SJCRH30 (cell line): ENCODE data around the gene SELPLG. TPM values are rescaled to one million over a fixed set of nuclear protein-coding genes. Genes with fewer than 3 reads are reported as not detected.

Experiments
- DNase-seq, 2 experiments: peaks; one replicate each; pipeline ENCODE4 v3.0.0-alpha.2; 2015 to 2020
- H3K27ac ChIP-seq: fragments of 250-450 bp; sonication (Bioruptor Pico); 2 replicates; pipeline ENCODE4 v1.5.1; 2020; ENCODE audit warnings: mild to moderate bottlenecking, moderate library complexity
- H3K27me3 ChIP-seq: fragments of 250-450 bp; sonication (Bioruptor Pico); 2 replicates; pipeline ENCODE4 v1.5.1; 2020; ENCODE audit warnings: mild to moderate bottlenecking, moderate library complexity
- H3K36me3 ChIP-seq: fragments of 250-450 bp; sonication (Bioruptor Pico); 2 replicates; pipeline ENCODE4 v1.5.1; 2020; ENCODE audit warnings: mild to moderate bottlenecking, moderate library complexity
- H3K4me1 ChIP-seq: fragments of 250-450 bp; sonication (Bioruptor Pico); 2 replicates; pipeline ENCODE4 v1.5.1; 2020; ENCODE audit warnings: mild to moderate bottlenecking, moderate library complexity
- H3K4me3 ChIP-seq: fragments of 250-450 bp; sonication (Bioruptor Pico); 2 replicates; pipeline ENCODE4 v1.5.1; 2020; ENCODE audit warnings: mild to moderate bottlenecking, moderate library complexity
- H3K9me3 ChIP-seq: fragments of 250-450 bp; sonication (Bioruptor Pico); replicated peaks from 2 replicates; pipeline ENCODE4 v1.5.1; 2020; ENCODE audit warnings: mild to moderate bottlenecking, moderate library complexity
- total RNA-seq: library from RNA; depleted of rRNA; stranded (reverse); fragments of >200 nt; shearing (Covaris generic); gene quantifications from 2 replicates; pipeline ENCODE4 v1.2.3, GENCODE V29; 2014

SELPLG gene
- total RNA-seq, 1 experiment from 2014 or later = 0.32 TPM

DNA sequence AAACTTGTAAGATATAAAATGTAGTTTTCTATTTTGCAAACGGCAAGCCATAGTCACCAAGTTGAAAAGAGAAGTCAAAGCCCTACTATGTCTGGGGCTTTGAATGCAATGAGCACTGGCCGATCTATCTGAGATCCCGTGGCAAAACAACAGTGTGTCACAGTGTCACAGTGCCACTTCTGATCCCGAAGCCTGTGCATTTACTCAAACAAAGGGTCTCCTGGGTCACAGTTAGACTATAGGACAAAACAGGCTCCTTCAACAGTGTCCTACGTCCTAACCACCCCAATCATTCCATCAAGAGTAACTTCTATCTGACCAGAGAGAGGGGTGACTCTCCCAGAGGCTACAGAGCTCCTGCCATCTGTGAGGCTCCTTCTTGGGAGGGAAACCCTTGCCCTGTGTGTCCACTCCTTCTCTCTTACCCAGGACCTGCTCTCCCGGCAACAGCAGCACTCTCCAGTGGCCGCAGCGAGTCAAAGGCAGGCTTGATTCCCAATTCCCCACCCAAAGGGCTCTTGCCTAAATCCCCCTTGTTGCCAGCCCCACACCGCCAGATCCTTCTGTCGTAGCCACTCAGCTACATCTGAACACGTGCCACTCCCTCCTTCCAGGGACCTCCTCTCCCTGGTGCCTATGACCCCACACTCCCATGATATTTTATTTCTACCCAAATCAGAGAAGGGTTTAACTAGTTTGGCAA is 14.0 kb upstream of the SELPLG start:
- Histone ChIP-seq H3K4me3 (no peak overlapping the region), H3K4me1 (peaks cover 13% of the 10 kb centered on the region), H3K36me3 (peaks cover 47% of the 10 kb centered on the region), H3K27me3 (no peaks in the 10 kb centered on the region), H3K9me3 (no peaks in the 10 kb centered on the region), H3K27ac (no peak overlapping the region)
- no peak for DNase-seq

DNA sequence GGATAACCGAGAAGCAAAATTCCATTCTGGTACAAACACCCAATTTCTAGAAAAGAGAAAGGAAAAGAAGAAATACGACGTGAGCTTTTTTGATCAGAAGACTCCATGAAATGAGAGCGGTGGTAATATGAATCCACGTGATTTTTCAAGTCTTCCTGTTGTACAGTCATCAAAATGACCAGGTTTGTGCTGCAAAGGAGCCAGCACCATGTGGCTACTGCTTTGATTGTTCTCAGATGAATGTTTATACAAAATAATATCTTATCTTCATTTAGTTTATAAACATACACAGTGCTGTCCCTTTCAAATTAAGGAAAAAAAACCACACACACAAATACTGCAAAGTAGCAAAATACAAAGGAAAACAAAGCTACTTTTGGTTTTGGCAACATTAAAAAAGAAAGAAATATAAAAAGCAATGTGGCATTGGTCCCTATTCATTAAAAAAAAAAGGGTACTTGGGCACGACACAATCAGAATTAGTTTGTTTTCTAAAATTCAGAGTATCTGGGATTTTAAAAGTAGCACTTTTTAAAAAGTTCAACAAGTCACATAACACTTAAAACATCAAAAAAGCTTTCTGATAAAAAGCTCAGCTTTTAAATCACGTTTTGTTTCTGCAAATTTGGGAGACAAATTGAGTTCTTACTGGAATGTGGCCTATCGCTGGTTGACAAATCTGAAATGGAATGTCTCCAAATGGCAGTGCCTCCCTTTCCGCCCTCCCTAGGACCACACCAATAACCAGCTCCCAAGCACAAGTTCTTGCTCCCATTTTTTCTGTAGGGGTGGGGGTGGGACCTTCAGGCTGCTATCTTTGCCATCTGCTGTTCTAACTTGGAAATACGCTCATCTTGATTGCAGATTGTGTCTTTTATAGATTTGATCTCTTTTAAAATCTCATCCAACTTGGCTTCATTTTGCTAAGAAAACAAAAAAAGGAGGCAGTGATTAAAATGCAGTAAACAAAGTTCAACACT is 13.2 kb upstream of the SELPLG start:
- peaks cover 42% of the 10 kb centered on the region for H3K36me3 ChIP-seq
- no peaks in the 10 kb centered on the region for H3K9me3 ChIP-seq
- H3K27me3 ChIP-seq = no peaks in the 10 kb centered on the region
- no peak overlapping the region for H3K27ac ChIP-seq
- no peak for DNase-seq
- peaks cover 17% of the 10 kb centered on the region for H3K4me1 ChIP-seq
- no peak overlapping the region for H3K4me3 ChIP-seq

DNA sequence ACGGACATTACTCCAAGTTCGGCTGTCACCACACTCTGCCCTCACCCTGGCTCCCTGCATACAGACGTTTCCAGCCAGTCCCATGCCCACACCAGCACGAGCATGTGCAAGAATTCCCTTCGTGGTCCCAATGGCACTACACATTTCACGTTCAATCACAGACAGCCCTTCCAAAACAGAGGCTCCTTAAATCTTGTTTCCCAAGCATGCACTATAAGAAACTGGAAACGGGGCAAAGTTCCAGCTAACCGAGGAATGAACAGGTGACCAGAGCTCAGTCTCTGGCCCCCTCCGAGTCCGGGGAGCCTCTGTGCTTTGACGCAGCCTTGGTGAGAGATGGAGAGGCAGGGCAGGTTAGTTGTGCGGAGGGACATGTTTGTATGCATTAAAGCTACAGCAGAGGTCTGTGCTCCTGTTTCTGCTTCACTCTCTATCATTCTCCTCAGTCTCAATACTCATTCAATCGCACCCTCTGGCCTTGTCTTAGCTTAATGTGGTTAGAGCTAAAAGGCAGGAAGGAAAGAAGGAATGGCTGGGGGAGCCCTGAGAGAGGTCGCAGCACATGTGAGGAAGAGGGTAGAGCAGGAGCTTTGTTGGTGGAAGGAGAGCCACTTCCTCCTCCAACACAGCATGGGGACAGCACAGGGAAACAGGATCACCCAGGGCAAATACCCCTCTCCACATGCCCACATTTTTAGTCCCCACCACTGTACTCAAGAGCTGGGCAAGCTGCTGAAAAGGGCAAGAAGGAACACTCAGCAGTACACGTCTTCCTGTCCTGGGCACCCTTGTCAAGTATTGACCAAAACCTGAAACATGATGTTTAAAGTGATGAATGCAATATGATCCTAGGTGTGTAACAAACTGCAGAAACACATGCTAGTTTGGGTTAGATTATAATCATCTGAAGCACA is 12.2 kb upstream of the SELPLG start:
- H3K36me3 ChIP-seq = peaks cover 36% of the 10 kb centered on the region
- H3K4me1 ChIP-seq = peaks cover 27% of the 10 kb centered on the region

DNA sequence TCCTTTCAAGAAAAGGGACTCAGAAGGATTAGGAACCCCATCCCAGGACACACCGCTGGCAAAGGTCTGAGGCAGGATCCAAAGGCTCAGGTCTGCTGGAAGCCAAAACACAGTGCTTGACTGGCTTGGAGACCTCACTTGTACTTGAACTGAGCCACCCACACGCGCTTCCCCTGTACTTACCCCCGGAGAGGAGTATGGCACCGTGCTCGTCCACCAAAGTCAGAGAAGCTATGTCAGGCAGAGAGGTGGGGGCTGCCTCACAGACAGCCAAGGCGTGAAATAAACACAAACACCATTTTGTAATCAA is 11.1 kb upstream of the SELPLG start:
- no peak for DNase-seq
- peaks cover 29% of the 10 kb centered on the region for H3K36me3 ChIP-seq
- H3K27ac ChIP-seq = no peak overlapping the region
- H3K4me1 ChIP-seq = peaks cover 30% of the 10 kb centered on the region
- H3K27me3 ChIP-seq = no peaks in the 10 kb centered on the region
- no peaks in the 10 kb centered on the region for H3K9me3 ChIP-seq
- no peak overlapping the region for H3K4me3 ChIP-seq

More for the DNA sequence above, 12.2 kb upstream of the SELPLG start:
- H3K4me3 ChIP-seq = no peak overlapping the region
- H3K27ac ChIP-seq = no peak overlapping the region
- DNase-seq = no peak
- no peaks in the 10 kb centered on the region for H3K27me3 ChIP-seq
- no peaks in the 10 kb centered on the region for H3K9me3 ChIP-seq

DNA sequence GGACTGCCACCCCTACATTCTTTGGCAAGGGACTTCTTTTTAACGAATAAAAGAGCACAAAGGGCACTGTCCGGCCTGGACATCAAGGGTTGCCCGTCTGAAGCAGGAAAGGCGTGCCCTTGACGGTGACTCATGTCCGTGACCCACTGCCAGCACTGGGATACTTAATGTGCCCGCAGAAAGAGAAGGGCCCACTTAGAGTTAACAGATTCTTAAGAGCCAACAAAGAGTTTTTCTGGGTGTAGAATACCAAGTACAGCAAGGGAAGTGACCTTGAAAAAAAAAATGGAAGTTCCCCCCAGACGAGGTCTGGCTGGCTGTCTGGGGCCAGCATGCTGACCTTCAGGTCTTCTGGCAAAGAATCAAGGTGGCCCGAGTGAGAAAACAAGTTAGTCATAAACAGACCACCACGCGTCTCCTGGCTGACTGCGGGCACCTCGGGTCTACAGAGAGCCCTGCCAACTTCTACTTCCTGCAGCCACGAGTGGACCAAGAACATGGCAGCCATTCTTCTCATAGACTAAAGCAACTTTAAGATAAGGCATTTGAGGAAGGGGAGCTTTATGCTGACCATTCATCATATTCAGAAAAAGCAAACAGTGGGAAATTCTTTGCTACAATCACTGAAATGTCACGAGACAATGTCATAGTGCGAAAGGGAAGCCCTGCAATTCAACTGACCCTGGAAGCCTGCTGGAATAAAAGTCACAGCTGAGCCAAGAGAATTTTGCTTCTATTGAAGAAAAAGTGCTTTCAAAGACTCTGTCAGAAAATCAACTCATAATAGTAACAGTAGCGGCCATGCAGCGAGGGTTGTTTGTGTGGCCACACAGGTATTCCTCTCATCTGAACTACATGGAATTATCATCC is 10.5 kb upstream of the SELPLG start:
- H3K4me3 ChIP-seq = no peak overlapping the region
- no peaks in the 10 kb centered on the region for H3K9me3 ChIP-seq
- H3K4me1 ChIP-seq = peaks cover 30% of the 10 kb centered on the region
- H3K27ac ChIP-seq = 0 out of 2 replicates have a peak overlapping the region, but pooled peaks have one; percentile 88
- peaks cover 25% of the 10 kb centered on the region for H3K36me3 ChIP-seq
- DNase-seq = no peak
- H3K27me3 ChIP-seq = no peaks in the 10 kb centered on the region

DNA sequence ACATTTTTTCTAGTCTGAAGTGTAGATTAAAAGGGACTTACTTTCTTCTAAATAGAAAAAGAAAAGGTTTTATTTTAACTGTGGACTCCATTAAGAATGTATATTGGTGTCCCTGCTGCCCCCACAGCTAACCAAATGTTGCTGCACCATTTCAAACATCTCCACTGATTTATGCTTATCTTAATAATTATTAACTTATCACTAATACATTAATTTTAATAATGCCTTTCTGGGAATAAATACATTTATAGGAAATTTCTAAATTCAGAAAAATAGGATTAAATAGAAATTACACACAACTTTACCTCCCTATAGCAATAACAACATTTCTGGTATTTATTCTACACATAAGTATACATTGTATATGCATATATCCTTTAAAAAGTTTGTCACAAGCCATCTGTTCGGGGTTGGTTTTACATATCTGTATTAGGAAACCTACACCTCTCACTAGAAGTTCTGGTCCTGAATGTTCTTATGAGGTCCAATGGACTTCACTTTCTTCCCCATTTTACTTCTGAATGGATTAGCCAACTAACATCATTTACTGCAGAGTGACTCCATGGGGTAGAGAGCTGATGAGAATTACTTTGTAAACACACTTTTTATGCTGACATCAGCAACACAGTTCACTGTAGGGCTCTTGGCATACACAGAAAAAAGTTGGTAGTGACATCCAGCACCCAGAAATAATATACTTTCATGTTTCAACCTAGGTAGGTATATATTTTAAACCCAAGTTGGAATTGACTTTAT is 9.4 kb upstream of the SELPLG start:
- DNase-seq = no peak
- Histone ChIP-seq H3K4me3 (peak overlapping the region; percentile 26), H3K36me3 (peaks cover 17% of the 10 kb centered on the region), H3K27ac (peak overlapping the region; percentile 88), H3K4me1 (peaks cover 38% of the 10 kb centered on the region), H3K9me3 (no peaks in the 10 kb centered on the region), H3K27me3 (no peaks in the 10 kb centered on the region)

DNA sequence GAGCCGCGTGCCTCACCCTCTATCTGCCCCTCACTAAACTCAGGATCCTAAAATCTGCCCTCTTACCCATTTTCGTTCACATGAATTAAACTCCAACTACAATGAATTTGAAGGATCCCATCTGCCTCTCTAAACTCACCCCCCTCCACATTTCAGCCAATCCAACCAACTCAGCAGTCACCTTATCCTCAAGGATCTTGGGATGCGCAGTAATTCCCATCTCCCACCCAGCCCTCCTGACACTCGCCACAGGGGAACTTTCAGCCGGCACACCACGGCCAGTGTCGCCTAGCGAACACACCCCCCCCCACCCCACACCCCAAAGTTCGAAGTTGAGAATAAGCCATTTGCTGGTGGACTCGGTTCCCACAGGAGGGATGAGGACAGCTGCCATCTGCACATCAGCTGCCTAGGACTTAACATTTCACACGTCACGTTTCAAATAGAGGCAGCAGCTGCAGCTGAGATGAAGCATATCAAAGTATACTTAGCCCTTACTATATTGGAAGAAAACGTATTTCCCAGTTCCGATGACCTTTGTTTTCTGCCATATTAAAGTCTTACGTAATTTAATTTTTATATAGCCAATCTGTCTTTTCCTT is 8.7 kb upstream of the SELPLG start:
- Histone ChIP-seq H3K4me1 (peaks cover 43% of the 10 kb centered on the region), H3K27ac (peak overlapping the region; percentile 88), H3K9me3 (no peaks in the 10 kb centered on the region), H3K4me3 (peak overlapping the region; percentile 26), H3K36me3 (peaks cover 17% of the 10 kb centered on the region), H3K27me3 (no peaks in the 10 kb centered on the region)
- peak; percentile 90 to 95 for DNase-seq

DNA sequence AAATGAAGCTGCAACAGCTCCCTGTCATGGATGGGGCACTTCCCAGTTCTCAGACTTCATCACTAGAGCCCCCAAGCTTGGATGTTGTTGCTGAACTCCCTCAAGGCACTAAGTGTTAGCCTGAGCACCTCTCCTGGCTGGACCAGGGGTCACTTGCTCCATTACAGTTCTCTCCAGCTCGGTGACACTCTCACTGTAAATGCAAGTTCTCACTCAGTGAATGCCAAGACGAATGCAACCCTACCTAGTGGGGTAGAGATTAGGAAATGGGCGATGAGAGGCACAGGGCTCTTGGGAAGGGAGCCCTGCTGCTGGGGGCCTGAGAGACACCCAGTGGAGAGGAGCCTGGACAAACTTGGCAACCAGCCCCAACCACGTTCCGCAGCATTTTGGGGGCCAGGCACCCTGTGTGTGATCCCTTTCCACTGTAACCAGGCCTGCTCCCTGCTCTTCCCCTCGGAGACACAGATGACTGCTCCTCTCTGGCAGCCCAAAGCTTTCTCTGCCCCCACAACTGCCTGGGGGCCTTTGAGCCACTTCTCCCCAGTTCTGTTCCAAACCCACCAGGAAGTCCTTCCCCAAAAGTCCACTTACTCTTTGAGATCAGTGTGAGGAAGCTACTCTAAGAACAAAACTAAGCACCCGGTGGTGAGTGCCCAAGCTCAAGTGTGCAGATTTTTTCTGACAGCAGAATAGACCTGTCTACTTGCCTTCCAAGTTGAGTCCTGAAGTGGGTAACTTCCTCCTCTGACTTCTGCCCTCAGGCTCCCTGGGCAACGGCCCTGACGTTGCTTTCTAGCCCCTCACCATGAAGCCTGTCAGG is 8.0 kb upstream of the SELPLG start:
- Histone ChIP-seq H3K27me3 (no peaks in the 10 kb centered on the region), H3K4me1 (peaks cover 49% of the 10 kb centered on the region), H3K9me3 (no peaks in the 10 kb centered on the region), H3K36me3 (peaks cover 12% of the 10 kb centered on the region), H3K27ac (peak overlapping the region; percentile 88), H3K4me3 (no peak overlapping the region)
- peak; percentile 42 to 72 for DNase-seq

DNA sequence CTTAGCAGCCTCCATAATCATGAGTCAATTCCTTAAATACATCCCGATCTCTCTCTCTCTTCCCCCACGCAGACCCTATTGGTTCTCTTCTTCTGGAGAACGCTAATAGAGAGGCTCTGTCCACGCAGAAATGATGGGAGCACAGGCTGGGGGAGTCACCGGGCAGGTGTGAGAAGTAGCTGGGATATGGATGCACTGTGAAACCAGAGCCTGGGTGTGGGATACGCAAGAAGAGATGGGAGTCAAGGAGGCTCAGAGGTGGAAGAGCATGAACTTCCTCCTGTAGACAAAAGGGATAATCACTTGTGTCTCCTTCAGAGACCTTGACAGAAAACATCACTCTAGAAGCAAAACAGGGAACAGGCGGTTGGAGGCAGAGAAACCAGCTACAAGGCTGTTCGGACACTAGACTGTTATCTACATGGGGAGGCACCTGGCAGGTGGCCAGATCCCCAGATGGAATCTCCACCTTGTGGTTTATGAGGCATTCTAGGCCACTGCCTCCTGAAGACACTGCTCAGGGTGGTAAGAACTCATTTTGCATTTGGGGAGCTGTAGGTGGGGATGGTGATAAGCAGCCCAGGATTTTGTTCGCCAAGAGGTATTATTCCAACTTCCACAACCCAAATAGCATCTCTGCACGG is 7.2 kb upstream of the SELPLG start:
- Histone ChIP-seq H3K4me3 (no peak overlapping the region), H3K36me3 (peaks cover 5% of the 10 kb centered on the region; the same call in 1 of the 2 replicates), H3K27me3 (no peaks in the 10 kb centered on the region), H3K9me3 (no peaks in the 10 kb centered on the region), H3K27ac (peak overlapping the region; percentile 88), H3K4me1 (peaks cover 53% of the 10 kb centered on the region)
- DNase-seq = peak; percentile 39 to 64

DNA sequence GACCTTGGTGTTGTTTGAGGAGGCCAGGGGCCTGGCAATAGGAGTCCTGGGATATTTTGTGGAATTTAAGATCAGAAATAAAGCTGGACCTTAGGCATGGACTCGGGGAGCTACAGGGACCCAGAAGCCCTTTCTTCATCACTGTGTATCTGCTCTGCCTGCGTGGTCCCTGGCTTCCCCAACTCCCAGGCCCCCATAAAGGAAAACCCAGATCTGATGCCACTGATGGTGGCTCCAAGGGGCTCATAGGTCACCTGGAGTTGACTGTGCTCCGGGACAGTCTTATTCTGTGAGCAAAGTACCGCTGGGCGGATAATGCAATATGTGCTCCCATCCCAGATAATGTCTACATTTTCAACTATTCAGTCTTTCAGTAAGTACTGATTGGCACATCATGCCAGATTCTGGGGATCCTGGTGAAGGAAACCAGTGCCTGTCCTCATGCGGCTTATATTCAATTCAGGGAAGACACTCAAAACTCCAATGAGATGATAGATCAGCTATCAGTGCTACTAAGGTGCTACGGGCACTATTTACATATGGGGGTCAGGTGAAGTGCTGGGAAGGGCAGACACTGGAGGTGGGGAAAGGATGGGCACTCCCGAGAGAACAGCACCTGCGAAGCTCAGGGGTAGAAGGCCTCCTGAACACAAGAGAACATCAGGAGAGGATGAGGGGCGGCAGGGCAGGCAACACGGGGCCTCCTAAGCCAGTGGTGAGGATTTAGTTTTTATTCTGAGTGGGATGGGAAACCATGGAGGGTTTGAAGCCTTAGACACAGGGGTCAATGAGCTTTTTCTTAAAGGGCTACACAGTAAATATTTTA is 5.5 kb upstream of the SELPLG start:
- peak overlapping the region; percentile 95 for H3K27ac ChIP-seq

DNA sequence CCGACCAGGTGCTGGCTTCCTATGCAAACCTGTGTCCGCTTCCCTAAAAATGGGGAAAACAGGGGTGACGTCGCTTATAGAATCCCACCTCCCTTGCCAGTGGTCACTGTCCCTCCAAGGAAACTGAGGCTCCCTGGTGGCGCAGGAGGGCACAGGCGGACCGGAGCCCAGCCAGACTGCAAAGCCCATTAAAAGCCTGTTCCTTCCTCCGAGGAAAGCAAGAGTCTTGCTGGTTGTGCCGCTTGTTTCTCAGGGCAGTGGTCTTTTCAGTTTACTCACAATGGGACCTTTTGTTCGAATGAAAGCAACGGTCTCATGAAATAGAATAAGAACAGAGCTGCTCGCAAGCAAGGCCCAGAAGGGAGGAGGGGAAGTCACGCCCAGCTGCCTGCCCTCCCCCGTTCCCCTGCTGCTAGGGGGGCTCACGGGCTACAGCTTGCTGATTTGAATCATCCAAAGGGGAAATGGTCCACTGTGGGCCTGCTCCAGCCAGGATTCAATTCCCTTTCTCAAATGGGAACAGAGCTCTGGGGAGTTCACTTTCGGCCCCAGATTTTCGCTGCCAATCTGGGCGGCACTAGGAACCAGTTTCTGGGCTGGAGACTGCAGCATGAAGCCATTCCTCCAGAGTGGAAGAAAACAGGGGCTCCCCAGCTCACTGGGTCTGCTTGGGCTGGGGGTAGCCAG is 4.6 kb upstream of the SELPLG start:
- H3K36me3 ChIP-seq = no peaks in the 10 kb centered on the region
- no peaks in the 10 kb centered on the region for H3K27me3 ChIP-seq
- peak overlapping the region; percentile 41 for H3K4me3 ChIP-seq
- H3K4me1 ChIP-seq = peaks cover 67% of the 10 kb centered on the region
- H3K9me3 ChIP-seq = no peaks in the 10 kb centered on the region
- DNase-seq = peak; percentile 78 to 85
- H3K27ac ChIP-seq = peak overlapping the region; percentile 95

More for the DNA sequence above, 5.5 kb upstream of the SELPLG start:
- H3K9me3 ChIP-seq = no peaks in the 10 kb centered on the region
- peaks cover 67% of the 10 kb centered on the region for H3K4me1 ChIP-seq
- no peaks in the 10 kb centered on the region for H3K36me3 ChIP-seq
- DNase-seq = no peak
- H3K27me3 ChIP-seq = no peaks in the 10 kb centered on the region
- no peak overlapping the region for H3K4me3 ChIP-seq
